K562 (cell line): ENCODE results near the gene PACRG. TPM values are rescaled to one million over a fixed set of nuclear protein-coding genes. Genes with fewer than 3 reads are reported as not detected.

Source experiments
- DACH1 ChIP-seq: fragments of 450-650 bp; IDR thresholded peaks from 2 replicates; pipeline ENCODE4 v1.6.1; 2018; ENCODE audit not compliant: partially characterized antibody
- GMEB1 ChIP-seq: fragments of 250-450 bp; sonication (Bioruptor Pico); IDR thresholded peaks from 2 replicates; pipeline ENCODE4 v1.4.0; 2020; ENCODE audit warnings: mild to moderate bottlenecking
- KDM5B ChIP-seq: fragments of 200-600 bp; sonication (generic); IDR thresholded peaks from 2 replicates; pipeline ENCODE4 v1.6.1; 2012; ENCODE audit warnings: low read depth, mild to moderate bottlenecking, moderate library complexity, low read length, control low read depth, inconsistent platforms; ENCODE audit not compliant: insufficient replicate concordance
- MIER1 ChIP-seq: fragments of 450-650 bp; IDR thresholded peaks from 2 replicates; pipeline ENCODE4 v1.6.1; 2016; ENCODE audit warnings: antibody characterized with exemption, mild to moderate bottlenecking, low read depth
- NUFIP1 ChIP-seq: fragments of 450-650 bp; IDR thresholded peaks from 2 replicates; pipeline ENCODE4 v1.6.1; 2018; ENCODE audit not compliant: partially characterized antibody
- PML ChIP-seq: IDR thresholded peaks from 2 replicates; pipeline ENCODE4 v1.6.1; 2012; ENCODE audit warnings: low read length, inconsistent platforms
- SAFB2 ChIP-seq: fragments of 200-400 bp; formaldehyde crosslinking; IDR thresholded peaks from 2 replicates; pipeline ENCODE4 v1.6.1; 2018; ENCODE audit warnings: borderline replicate concordance, low read length, low read depth, moderate library complexity; ENCODE audit not compliant: severe bottlenecking
- SAP30 ChIP-seq: fragments of 200-600 bp; sonication (generic); IDR thresholded peaks from 2 replicates; pipeline ENCODE4 v1.6.1; 2012; ENCODE audit warnings: borderline replicate concordance, low read depth, mild to moderate bottlenecking, moderate library complexity, low read length, control low read depth, inconsistent platforms; ENCODE audit not compliant: insufficient read depth, poor library complexity, severe bottlenecking
- SETDB1 ChIP-seq: IDR thresholded peaks from one replicate; pipeline ENCODE4 v1.6.1; 2012; ENCODE audit warnings: low read length, control low read depth, inconsistent platforms
- SIN3A ChIP-seq, 2 experiments: fragments of 150-350 bp in 1 of 2; IDR thresholded peaks; 2 replicates each; pipeline ENCODE4 v1.6.1; 2011 to 2016; ENCODE audit warnings: borderline replicate concordance in 2 of 2, low read depth in 2 of 2, low read length in 2 of 2, mild to moderate bottlenecking in 2 of 2, moderate library complexity in 2 of 2; ENCODE audit not compliant: control insufficient read depth in 1 of 2
- SMARCE1 ChIP-seq: fragments of 450-650 bp; IDR thresholded peaks from 2 replicates; pipeline ENCODE4 v1.7.1; 2016; ENCODE audit warnings: mild to moderate bottlenecking
- SMC3 ChIP-seq: conservative IDR thresholded peaks from 2 replicates; pipeline ENCODE4 v1.6.1; 2011; ENCODE audit warnings: low read depth, low read length, improper control_type of control experiment; ENCODE audit not compliant: insufficient read depth
- U2AF2 ChIP-seq: fragments of 200-400 bp; formaldehyde crosslinking; optimal IDR thresholded peaks from 2 replicates; pipeline ENCODE3; 2017; ENCODE audit warnings: low read depth, mild to moderate bottlenecking, low read length
- ZNF217 ChIP-seq: sonication (generic); formaldehyde crosslinking; IDR thresholded peaks from 2 replicates; pipeline ENCODE4 v1.8.0; 2022; ENCODE audit warnings: mild to moderate bottlenecking, missing genetic modification reagents
- ZNF253 ChIP-seq: fragments of 250-450 bp; sonication (Bioruptor Pico); conservative IDR thresholded peaks from 2 replicates; pipeline ENCODE4 v1.6.1; 2021; ENCODE audit warnings: mild to moderate bottlenecking
- ZNF431 ChIP-seq: sonication (generic); formaldehyde crosslinking; IDR thresholded peaks from 2 replicates; pipeline ENCODE4 v1.8.0; 2022; ENCODE audit warnings: mild to moderate bottlenecking, missing genetic modification reagents
- ZZZ3 ChIP-seq: fragments of 450-650 bp; IDR thresholded peaks from 2 replicates; pipeline ENCODE4 v1.6.1; 2016; ENCODE audit warnings: antibody characterized with exemption, mild to moderate bottlenecking, moderate library complexity
- polyA plus RNA-seq, 8 experiments: library from polyadenylated mRNA; depleted of rRNA in 4 of 8; stranded (reverse) in 5 of 8; unstranded in 3 of 8; fragments of >200 nt; fragmentation: Nextera tagmentation in 2 of 8; fragmentation: Illumina TruSeq in 1 of 8; extraction: Ambion mirVana in 2 of 8; extraction: Trizol in 1 of 8; gene quantifications; 2 replicates each; pipeline versions ENCODE4 v1.2.1 to v1.2.3, GENCODE V29; 2011 to 2014; ENCODE audit warnings: inconsistent platforms in 1 of 8, missing spikeins in 1 of 8
- total RNA-seq, 7 experiments: library from RNA; depleted of rRNA in 6 of 7; stranded (reverse); fragments of >200 nt in 6 of 7; fragmentation: Illumina TruSeq in 2 of 7; extraction: Trizol in 2 of 7; gene quantifications; 2 replicates each; pipeline versions ENCODE4 v1.2.1 to v1.2.3, GENCODE V29; 2011 to 2021; ENCODE audit warnings: low replicate concordance in 1 of 7
- TF ChIP-seq, protein P1 (sequence below): sonication (generic); formaldehyde crosslinking; IDR thresholded peaks from 2 replicates; pipeline ENCODE4 v1.8.1; 2023; ENCODE audit warnings: missing genetic modification reagents, mild to moderate bottlenecking, borderline replicate concordance
- TF ChIP-seq, protein P2 (sequence below): fragments of 250-450 bp; sonication (Bioruptor Pico); IDR thresholded peaks from 2 replicates; pipeline ENCODE4 v1.5.0; 2022; ENCODE audit warnings: mild to moderate bottlenecking

Gene PACRG
- total and polyA plus RNA-seq, 9 of the 15 experiments (the other 6 are each of a cell fraction or from before 2014, with no cell fraction given): 0.04 TPM; not detected in 8

- TF ChIP-seq GMEB1 (CRISPR knock-in tag) (peak; percentile 46; the same call in 1 of the 2 replicates), ZZZ3 (no peak), SAP30 (no peak), ZNF253 (CRISPR knock-in tag) (no peak), KDM5B (no peak), MIER1 (no peak), NUFIP1 (no peak), SMARCE1 (peak; percentile 34; the same call in 1 of the 2 replicates), ZNF217 (CRISPR knock-in tag) (no peak), SIN3A (IDR thresholded peaks at IDR 0.05; ENCODE audit: borderline replicate concordance in 2 of 2, control insufficient read depth in 1 of 2, low read depth in 2 of 2, low read length in 2 of 2) (no peak), U2AF2 (no peak), PML (peak; percentile 17; the same call in 1 of the 2 replicates), ZNF431 (CRISPR knock-in tag) (no peak), SMC3 (peak; percentile 62; the same call in 1 of the 2 replicates), SAFB2 (no peak), SETDB1 (no peak), DACH1 (no peak)
- TF ChIP-seq, protein P1, sequence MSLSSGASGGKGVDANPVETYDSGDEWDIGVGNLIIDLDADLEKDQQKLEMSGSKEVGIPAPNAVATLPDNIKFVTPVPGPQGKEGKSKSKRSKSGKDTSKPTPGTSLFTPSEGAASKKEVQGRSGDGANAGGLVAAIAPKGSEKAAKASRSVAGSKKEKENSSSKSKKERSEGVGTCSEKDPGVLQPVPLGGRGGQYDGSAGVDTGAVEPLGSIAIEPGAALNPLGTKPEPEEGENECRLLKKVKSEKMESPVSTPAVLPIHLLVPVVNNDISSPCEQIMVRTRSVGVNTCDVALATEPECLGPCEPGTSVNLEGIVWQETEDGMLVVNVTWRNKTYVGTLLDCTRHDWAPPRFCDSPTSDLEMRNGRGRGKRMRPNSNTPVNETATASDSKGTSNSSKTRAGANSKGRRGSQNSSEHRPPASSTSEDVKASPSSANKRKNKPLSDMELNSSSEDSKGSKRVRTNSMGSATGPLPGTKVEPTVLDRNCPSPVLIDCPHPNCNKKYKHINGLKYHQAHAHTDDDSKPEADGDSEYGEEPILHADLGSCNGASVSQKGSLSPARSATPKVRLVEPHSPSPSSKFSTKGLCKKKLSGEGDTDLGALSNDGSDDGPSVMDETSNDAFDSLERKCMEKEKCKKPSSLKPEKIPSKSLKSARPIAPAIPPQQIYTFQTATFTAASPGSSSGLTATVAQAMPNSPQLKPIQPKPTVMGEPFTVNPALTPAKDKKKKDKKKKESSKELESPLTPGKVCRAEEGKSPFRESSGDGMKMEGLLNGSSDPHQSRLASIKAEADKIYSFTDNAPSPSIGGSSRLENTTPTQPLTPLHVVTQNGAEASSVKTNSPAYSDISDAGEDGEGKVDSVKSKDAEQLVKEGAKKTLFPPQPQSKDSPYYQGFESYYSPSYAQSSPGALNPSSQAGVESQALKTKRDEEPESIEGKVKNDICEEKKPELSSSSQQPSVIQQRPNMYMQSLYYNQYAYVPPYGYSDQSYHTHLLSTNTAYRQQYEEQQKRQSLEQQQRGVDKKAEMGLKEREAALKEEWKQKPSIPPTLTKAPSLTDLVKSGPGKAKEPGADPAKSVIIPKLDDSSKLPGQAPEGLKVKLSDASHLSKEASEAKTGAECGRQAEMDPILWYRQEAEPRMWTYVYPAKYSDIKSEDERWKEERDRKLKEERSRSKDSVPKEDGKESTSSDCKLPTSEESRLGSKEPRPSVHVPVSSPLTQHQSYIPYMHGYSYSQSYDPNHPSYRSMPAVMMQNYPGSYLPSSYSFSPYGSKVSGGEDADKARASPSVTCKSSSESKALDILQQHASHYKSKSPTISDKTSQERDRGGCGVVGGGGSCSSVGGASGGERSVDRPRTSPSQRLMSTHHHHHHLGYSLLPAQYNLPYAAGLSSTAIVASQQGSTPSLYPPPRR (CRISPR knock-in tag): no peak
- TF ChIP-seq, protein P2, sequence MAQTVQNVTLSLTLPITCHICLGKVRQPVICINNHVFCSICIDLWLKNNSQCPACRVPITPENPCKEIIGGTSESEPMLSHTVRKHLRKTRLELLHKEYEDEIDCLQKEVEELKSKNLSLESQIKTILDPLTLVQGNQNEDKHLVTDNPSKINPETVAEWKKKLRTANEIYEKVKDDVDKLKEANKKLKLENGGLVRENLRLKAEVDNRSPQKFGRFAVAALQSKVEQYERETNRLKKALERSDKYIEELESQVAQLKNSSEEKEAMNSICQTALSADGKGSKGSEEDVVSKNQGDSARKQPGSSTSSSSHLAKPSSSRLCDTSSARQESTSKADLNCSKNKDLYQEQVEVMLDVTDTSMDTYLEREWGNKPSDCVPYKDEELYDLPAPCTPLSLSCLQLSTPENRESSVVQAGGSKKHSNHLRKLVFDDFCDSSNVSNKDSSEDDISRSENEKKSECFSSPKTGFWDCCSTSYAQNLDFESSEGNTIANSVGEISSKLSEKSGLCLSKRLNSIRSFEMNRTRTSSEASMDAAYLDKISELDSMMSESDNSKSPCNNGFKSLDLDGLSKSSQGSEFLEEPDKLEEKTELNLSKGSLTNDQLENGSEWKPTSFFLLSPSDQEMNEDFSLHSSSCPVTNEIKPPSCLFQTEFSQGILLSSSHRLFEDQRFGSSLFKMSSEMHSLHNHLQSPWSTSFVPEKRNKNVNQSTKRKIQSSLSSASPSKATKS (CRISPR knock-in tag): no peak
These were observed 453.2 kb downstream of the PACRG start (continued) for GRCh38 chr6:163180874-163181541.
